NB4 (cell line): ENCODE data around the gene AP1B1.

ENCODE experiments used
- CTCF ChIP-seq: IDR thresholded peaks from one replicate; pipeline ENCODE4 v1.5.1; 2012; ENCODE audit warnings: low read depth, low read length
- MAX ChIP-seq: IDR thresholded peaks from 2 replicates; pipeline ENCODE4 v1.6.1; 2011; ENCODE audit warnings: low read depth, low read length
- POLR2A ChIP-seq: IDR thresholded peaks from 2 replicates; pipeline ENCODE4 v1.6.1; 2011; ENCODE audit warnings: mild to moderate bottlenecking; ENCODE audit not compliant: insufficient read length; ENCODE audit errors: extremely low read depth

- no peak for TF ChIP-seq CTCF
- no peak for TF ChIP-seq MAX
- no peak for TF ChIP-seq POLR2A
Measured at GRCh38 chr22:29344137-29344536, 44.2 kb downstream of the AP1B1 start.
